ENCODE measurements around the gene KNOP1.

GRCh38 chr16:19681637-19682036, 36.4 kb downstream of the KNOP1 start:
- TF ChIP-seq POLR2A (IDR thresholded peaks at IDR 0.05; ENCODE audit: low read depth, low read length) (no peak), POLR2AphosphoS5 (IDR thresholded peaks at IDR 0.05; ENCODE audit: low read depth, low read length) (no peak)
